AG04450 (cell line): Measurements from ENCODE around the gene SLC44A1. TPM values are rescaled to one million over a fixed set of nuclear protein-coding genes. Genes with fewer than 3 reads are reported as not detected.

Experiments used
- CTCF ChIA-PET: fragments of 300-600, 350-600 bp; formaldehyde crosslinking; extraction: SDS; loops from one replicate; lab custom pipeline; 2022; ENCODE audit warnings: antibody characterized with exemption, inconsistent platforms; lab: Charles Lee
- POLR2A ChIA-PET: fragments of 350-600 bp; formaldehyde crosslinking; extraction: SDS; loops from one replicate; lab custom pipeline; 2021; ENCODE audit warnings: antibody characterized with exemption, inconsistent platforms; lab: Yijun Ruan, JAX
- DNase-seq: peaks from one replicate; pipeline ENCODE4 v3.0.0-alpha.2; 2011; ENCODE audit warnings: low read depth, low spot score
- H3K27ac ChIP-seq: one replicate; pipeline ENCODE4 v1.5.1; 2012; ENCODE audit warnings: low read depth, low read length, control low read depth
- H3K27me3 ChIP-seq: one replicate; pipeline ENCODE4 v1.6.0; 2012; ENCODE audit warnings: low read length; ENCODE audit not compliant: control insufficient read depth, insufficient read depth
- H3K4me3 ChIP-seq: 2 replicates; pipeline ENCODE4 v1.5.1; 2011; ENCODE audit warnings: mild to moderate bottlenecking, low read depth, low read length, control low read depth
- H3K9me3 ChIP-seq: 2 replicates; pipeline ENCODE4 v1.5.1; 2012; ENCODE audit warnings: low read length; ENCODE audit not compliant: control insufficient read depth, insufficient read depth
- polyA plus RNA-seq: library from polyadenylated mRNA; depleted of rRNA; stranded (reverse); fragments of >200 nt; gene quantifications from 2 replicates; pipeline ENCODE4 v1.2.3, GENCODE V29; 2011
- TF ChIP-seq, protein P1 (sequence below): IDR thresholded peaks from 2 replicates; pipeline ENCODE4 v1.5.1; 2011; ENCODE audit warnings: low read depth, low read length, control low read depth, inconsistent platforms

The SLC44A1 gene
- polyA plus RNA-seq, 1 experiment: 15.6 TPM

DNA sequence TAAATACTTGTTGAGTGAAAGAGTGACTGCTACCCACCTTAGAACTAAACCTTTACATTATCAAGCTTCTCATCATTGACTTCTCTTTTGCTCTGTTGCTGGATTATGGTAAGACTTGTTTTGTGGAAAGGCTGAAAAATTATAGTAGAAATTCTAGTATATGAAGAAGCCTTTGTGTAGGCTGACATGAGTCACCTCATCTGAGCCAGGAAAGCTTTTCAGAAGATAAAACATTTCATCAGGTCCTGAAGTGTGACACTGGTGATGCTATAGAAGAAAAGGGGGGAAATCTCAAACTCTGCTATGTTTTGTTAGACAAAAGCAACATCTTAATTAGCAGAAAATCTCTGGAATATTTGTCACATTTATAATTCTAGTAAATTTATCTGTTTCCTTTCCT is 18.4 kb upstream of the SLC44A1 start:
- Histone ChIP-seq H3K27ac (no peak overlapping the region), H3K4me3 (no peak overlapping the region), H3K9me3 (peaks cover 11% of the 10 kb centered on the region; the same call in 1 of the 2 replicates), H3K27me3 (no peaks in the 10 kb centered on the region)
- TF ChIP-seq, protein P1, sequence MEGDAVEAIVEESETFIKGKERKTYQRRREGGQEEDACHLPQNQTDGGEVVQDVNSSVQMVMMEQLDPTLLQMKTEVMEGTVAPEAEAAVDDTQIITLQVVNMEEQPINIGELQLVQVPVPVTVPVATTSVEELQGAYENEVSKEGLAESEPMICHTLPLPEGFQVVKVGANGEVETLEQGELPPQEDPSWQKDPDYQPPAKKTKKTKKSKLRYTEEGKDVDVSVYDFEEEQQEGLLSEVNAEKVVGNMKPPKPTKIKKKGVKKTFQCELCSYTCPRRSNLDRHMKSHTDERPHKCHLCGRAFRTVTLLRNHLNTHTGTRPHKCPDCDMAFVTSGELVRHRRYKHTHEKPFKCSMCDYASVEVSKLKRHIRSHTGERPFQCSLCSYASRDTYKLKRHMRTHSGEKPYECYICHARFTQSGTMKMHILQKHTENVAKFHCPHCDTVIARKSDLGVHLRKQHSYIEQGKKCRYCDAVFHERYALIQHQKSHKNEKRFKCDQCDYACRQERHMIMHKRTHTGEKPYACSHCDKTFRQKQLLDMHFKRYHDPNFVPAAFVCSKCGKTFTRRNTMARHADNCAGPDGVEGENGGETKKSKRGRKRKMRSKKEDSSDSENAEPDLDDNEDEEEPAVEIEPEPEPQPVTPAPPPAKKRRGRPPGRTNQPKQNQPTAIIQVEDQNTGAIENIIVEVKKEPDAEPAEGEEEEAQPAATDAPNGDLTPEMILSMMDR: no peak
- POLR2A ChIA-PET: no interaction called here
- DNase-seq: no peak
- CTCF ChIA-PET: no interaction called here

- ChIA-PET POLR2A (no interaction called here), CTCF (no interaction called here)
- TF ChIP-seq, protein P1: no peak
- Histone ChIP-seq H3K27ac (no peak overlapping the region), H3K27me3 (no peaks in the 10 kb centered on the region), H3K4me3 (no peak overlapping the region), H3K9me3 (no peaks in the 10 kb centered on the region)
- no peak for DNase-seq
Measured at GRCh38 chr9:105232207-105232606, 12.2 kb upstream of the SLC44A1 start.

- H3K27ac ChIP-seq: no peak overlapping the region
- no peaks in the 10 kb centered on the region for H3K27me3 ChIP-seq
- ChIA-PET CTCF (interaction anchor here (0.6 kb wide), 1 partner anchor 98 kb away, joined by 4 read pairs; no protein-coding TSS in a partner anchor), POLR2A (no interaction called here)
- no peak for DNase-seq
- TF ChIP-seq, protein P1: no peak
- H3K9me3 ChIP-seq: no peaks in the 10 kb centered on the region
- no peak overlapping the region for H3K4me3 ChIP-seq
Measured at GRCh38 chr9:105233873-105234272, 10.6 kb upstream of the SLC44A1 start.

GRCh38 chr9:105236261-105236660 is 8.2 kb upstream of the SLC44A1 start:
- TF ChIP-seq, protein P1: no peak
- no peak for DNase-seq
- POLR2A ChIA-PET: no interaction called here
- no peak overlapping the region for H3K27ac ChIP-seq
- H3K9me3 ChIP-seq: no peaks in the 10 kb centered on the region
- H3K4me3 ChIP-seq: no peak overlapping the region
- CTCF ChIA-PET: no interaction called here
- H3K27me3 ChIP-seq: peaks cover 2% of the 10 kb centered on the region

GRCh38 chr9:105237246-105237645 is 7.2 kb upstream of the SLC44A1 start:
- POLR2A ChIA-PET: no interaction called here
- H3K27me3 ChIP-seq: peaks cover 2% of the 10 kb centered on the region

More at GRCh38 chr9:105237246-105237645, 7.2 kb upstream of the SLC44A1 start:
- CTCF ChIA-PET: no interaction called here
- DNase-seq: no peak
- Histone ChIP-seq H3K4me3 (no peak overlapping the region), H3K27ac (no peak overlapping the region), H3K9me3 (no peaks in the 10 kb centered on the region)
- TF ChIP-seq, protein P1: no peak
